GM19035 (cell line): ENCODE results near the gene ZFP30.

Experiments
- ATAC-seq: cut with Tn5 transposase; IDR thresholded peaks from one replicate; pipeline ENCODE4 v1.9.1; 2021; ENCODE audit not compliant: unreplicated experiment

ZFP30 gene

GRCh38 chr19:37564624-37565369, 90.5 kb downstream of the ZFP30 start:
- ATAC-seq, result no peak
